K562 (cell line): ENCODE measurements around the gene UQCC2. TPM values are rescaled to one million over a fixed set of nuclear protein-coding genes. Genes with fewer than 3 reads are reported as not detected.

ENCODE experiments used
- REST ChIP-seq, 2 experiments: fragments of 450-650 bp; formaldehyde crosslinking in 1 of 2; IDR thresholded peaks; 2 replicates each; pipeline versions ENCODE4 v1.4.0 to v1.6.1; 2014 to 2020; ENCODE audit warnings: mild to moderate bottlenecking in 2 of 2, borderline replicate concordance in 1 of 2, low read depth in 1 of 2
- polyA plus RNA-seq, 8 experiments: library from polyadenylated mRNA; depleted of rRNA in 4 of 8; stranded (reverse) in 5 of 8; unstranded in 3 of 8; fragments of >200 nt; fragmentation: Nextera tagmentation in 2 of 8; fragmentation: Illumina TruSeq in 1 of 8; extraction: Ambion mirVana in 2 of 8; extraction: Trizol in 1 of 8; gene quantifications; 2 replicates each; pipeline versions ENCODE4 v1.2.1 to v1.2.3, GENCODE V29; 2011 to 2014; ENCODE audit warnings: inconsistent platforms in 1 of 8, missing spikeins in 1 of 8
- total RNA-seq, 7 experiments: library from RNA; depleted of rRNA in 6 of 7; stranded (reverse); fragments of >200 nt in 6 of 7; fragmentation: Illumina TruSeq in 2 of 7; extraction: Trizol in 2 of 7; gene quantifications; 2 replicates each; pipeline versions ENCODE4 v1.2.1 to v1.2.3, GENCODE V29; 2011 to 2021; ENCODE audit warnings: low replicate concordance in 1 of 7

UQCC2 gene
- total and polyA plus RNA-seq, 9 of the 15 experiments (the other 6 are each of a cell fraction or from before 2014, with no cell fraction given) = 58.5 to 927 (median 158) TPM

GRCh38 chr6:33692078-33692759, 19.3 kb downstream of the UQCC2 start (continued):
- no peak for TF ChIP-seq REST (IDR thresholded peaks at IDR 0.05; ENCODE audit: borderline replicate concordance)
- TF ChIP-seq REST (CRISPR knock-in tag; IDR thresholded peaks at IDR 0.05; ENCODE audit: low read depth) = no peak
